GM18526 (cell line): Measurements from ENCODE around the gene SCUBE1.

Source experiments
- POLR2A ChIP-seq: IDR thresholded peaks from 3 replicates; pipeline ENCODE4 v1.6.1; 2011; ENCODE audit not compliant: insufficient read length; ENCODE audit errors: extremely low read depth

SCUBE1 gene

GRCh38 chr22:43181321-43182076, 161.7 kb downstream of the SCUBE1 start:
- no peak for TF ChIP-seq POLR2A

GRCh38 chr22:43180670-43181069, 162.5 kb downstream of the SCUBE1 start:
- no peak for TF ChIP-seq POLR2A

GRCh38 chr22:43179911-43180195, 163.3 kb downstream of the SCUBE1 start:
- no peak for TF ChIP-seq POLR2A

GRCh38 chr22:43179146-43179910, 163.8 kb downstream of the SCUBE1 start:
- no peak for TF ChIP-seq POLR2A

GRCh38 chr22:43177479-43177878, 165.7 kb downstream of the SCUBE1 start:
- TF ChIP-seq POLR2A: no peak

- no peak for TF ChIP-seq POLR2A
Measured at GRCh38 chr22:43176090-43176489, 167.1 kb downstream of the SCUBE1 start.

- no peak for TF ChIP-seq POLR2A
Measured at GRCh38 chr22:43174941-43175531, 168.1 kb downstream of the SCUBE1 start.

- no peak for TF ChIP-seq POLR2A
Measured at GRCh38 chr22:43173976-43174720, 169.0 kb downstream of the SCUBE1 start.

- TF ChIP-seq POLR2A: no peak
Measured at GRCh38 chr22:43173566-43173965, 169.6 kb downstream of the SCUBE1 start.

GRCh38 chr22:43172191-43172590, 171.0 kb downstream of the SCUBE1 start:
- no peak for TF ChIP-seq POLR2A

GRCh38 chr22:43171607-43172006, 171.6 kb downstream of the SCUBE1 start:
- no peak for TF ChIP-seq POLR2A

- TF ChIP-seq POLR2A: no peak
Measured at GRCh38 chr22:43171019-43171491, 172.1 kb downstream of the SCUBE1 start.

- no peak for TF ChIP-seq POLR2A
Measured at GRCh38 chr22:43170131-43170480, 173.1 kb downstream of the SCUBE1 start.

- no peak for TF ChIP-seq POLR2A
Measured at GRCh38 chr22:43169310-43170130, 173.7 kb downstream of the SCUBE1 start.

GRCh38 chr22:43168471-43169309, 174.5 kb downstream of the SCUBE1 start:
- TF ChIP-seq POLR2A: no peak
